GM21717 (cell line): ENCODE measurements around the gene PLD3.
"Not testable (repeated sequence)": the region's sequence is repeated elsewhere in the genome, so short reads cannot be mapped to it uniquely, and the experiment has no call there.

Experiments
- ATAC-seq: cut with Tn5 transposase; IDR thresholded peaks from one replicate; pipeline ENCODE4 v1.9.1; 2021; ENCODE audit warnings: mild to moderate bottlenecking, moderate library complexity; ENCODE audit not compliant: unreplicated experiment

PLD3 gene

GRCh38 chr19:40362160-40362559 is 13.7 kb downstream of the PLD3 start:
- no peak for ATAC-seq

GRCh38 chr19:40363069-40363468 is 14.6 kb downstream of the PLD3 start:
- no peak for ATAC-seq

- ATAC-seq, result no peak
These were observed 16.5 kb downstream of the PLD3 start for GRCh38 chr19:40365010-40365409.

- no peak for ATAC-seq
These were observed 17.3 kb downstream of the PLD3 start for GRCh38 chr19:40365613-40366401.

- no peak for ATAC-seq
These were observed 18.4 kb downstream of the PLD3 start for GRCh38 chr19:40366697-40367561.

GRCh38 chr19:40367577-40368434 is 19.3 kb downstream of the PLD3 start:
- ATAC-seq, result no peak

GRCh38 chr19:40369797-40370196 is 21.3 kb downstream of the PLD3 start:
- no peak for ATAC-seq

GRCh38 chr19:40370253-40370652 is 21.8 kb downstream of the PLD3 start:
- ATAC-seq, result not testable (repeated sequence)

GRCh38 chr19:40370997-40371801 is 22.7 kb downstream of the PLD3 start:
- no peak for ATAC-seq

- no peak for ATAC-seq
These were observed 23.3 kb downstream of the PLD3 start for GRCh38 chr19:40371802-40372122.

GRCh38 chr19:40374084-40374483 is 25.6 kb downstream of the PLD3 start:
- ATAC-seq, result no peak

GRCh38 chr19:40376286-40376862 is 27.9 kb downstream of the PLD3 start:
- ATAC-seq, result no peak

- ATAC-seq, result no peak
These were observed 29.4 kb downstream of the PLD3 start for GRCh38 chr19:40377876-40378385.

GRCh38 chr19:40378509-40378908 is 30.0 kb downstream of the PLD3 start:
- ATAC-seq, result no peak

- no peak for ATAC-seq
These were observed 31.1 kb downstream of the PLD3 start for GRCh38 chr19:40379446-40380198.

GRCh38 chr19:40380199-40381037 is 31.9 kb downstream of the PLD3 start:
- ATAC-seq, result no peak

GRCh38 chr19:40381321-40381720 is 32.8 kb downstream of the PLD3 start:
- no peak for ATAC-seq

- ATAC-seq, result no peak
These were observed 35.3 kb downstream of the PLD3 start for GRCh38 chr19:40383668-40384248.
